SH-SY5Y (cell line): ENCODE data around the gene STARD9.

Experiments used
- GATA2 ChIP-seq: IDR thresholded peaks from 2 replicates; pipeline ENCODE4 v1.6.1; 2011; ENCODE audit warnings: mild to moderate bottlenecking, low read depth, low read length
- GATA3 ChIP-seq: IDR thresholded peaks from 2 replicates; pipeline ENCODE4 v1.6.1; 2011; ENCODE audit warnings: low read depth, mild to moderate bottlenecking, low read length, moderate library complexity

GRCh38 chr15:42591238-42591934, 16.0 kb downstream of the STARD9 start:
- TF ChIP-seq GATA3 (no peak), GATA2 (no peak)
